ENCODE results near the gene ALX4.

Gene ALX4

DNA sequence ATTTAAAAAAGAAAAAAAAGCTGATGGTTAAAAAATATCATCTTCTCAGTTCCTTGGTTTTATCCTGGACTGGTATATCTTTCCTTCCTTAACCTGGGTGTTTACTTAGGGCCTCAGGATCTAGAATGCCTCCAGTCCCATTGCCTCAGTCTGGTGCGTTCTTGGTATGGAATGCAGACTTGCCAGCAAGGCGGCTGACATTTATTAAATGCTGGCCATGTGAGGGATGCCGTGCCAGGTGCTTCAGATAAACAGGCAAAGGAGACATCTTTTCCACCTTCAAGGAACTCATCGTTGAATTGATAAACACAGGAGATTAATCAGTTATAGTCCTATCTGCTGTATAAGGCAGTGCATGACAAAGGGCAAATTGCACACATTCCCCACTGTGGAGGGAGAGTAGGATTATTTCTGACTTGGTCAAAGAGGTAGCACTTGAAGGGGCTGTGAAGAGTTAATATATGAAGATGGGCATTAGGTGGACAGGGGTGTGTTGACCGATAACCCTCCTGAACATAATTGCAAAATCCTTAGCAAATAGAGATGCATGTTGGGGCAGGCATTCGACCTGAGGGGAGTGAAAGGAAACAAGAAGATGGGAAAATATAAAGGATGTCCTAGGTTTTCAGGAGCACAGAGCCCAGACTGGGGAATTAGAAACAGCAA, 54.4 kb downstream of the ALX4 start:
- Mint-ChIP-seq H3K9me3 (peaks cover 22% of the 10 kb centered on the region), H3K27me3 (no peaks in the 10 kb centered on the region), H3K27ac (no peak overlapping the region), H3K4me3 (no peak overlapping the region), H3K36me3 (ENCODE audit: low read depth) (peaks cover 6% of the 10 kb centered on the region), H3K4me1 (ENCODE audit: low read depth) (no peaks in the 10 kb centered on the region)
- intact Hi-C loops (cut with micrococcal nuclease): no loop called here

DNA sequence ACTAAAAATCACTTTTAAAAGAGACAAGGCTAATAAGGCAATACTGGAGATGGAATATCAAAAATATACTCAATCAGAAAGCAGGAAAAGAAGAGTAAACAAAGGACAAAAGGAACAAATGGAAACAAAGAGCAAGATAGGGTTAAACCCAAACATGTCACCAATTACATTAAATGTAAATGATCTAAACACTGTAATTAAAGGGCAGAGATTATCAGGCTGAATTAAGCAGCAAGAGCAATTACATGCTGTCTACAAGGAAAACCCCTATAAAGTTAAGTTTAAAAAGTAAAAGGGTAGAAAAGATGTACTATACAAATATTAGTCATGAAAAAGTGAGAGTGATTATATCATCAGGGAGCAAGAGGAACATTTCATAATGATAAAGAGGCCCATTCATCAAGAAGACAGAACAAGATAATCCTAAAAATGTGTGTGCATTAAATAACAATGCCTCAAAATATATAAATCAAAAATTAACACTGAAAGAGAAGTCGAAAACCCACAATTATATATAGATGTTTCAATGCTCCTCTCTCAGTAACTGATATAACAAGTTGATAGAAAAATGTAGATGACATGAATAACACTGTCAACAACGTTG, 56.8 kb downstream of the ALX4 start:
- Mint-ChIP-seq H3K4me1 (ENCODE audit: low read depth) (no peaks in the 10 kb centered on the region), H3K27me3 (no peaks in the 10 kb centered on the region), H3K27ac (no peak overlapping the region), H3K9me3 (peaks cover 22% of the 10 kb centered on the region), H3K4me3 (no peak overlapping the region), H3K36me3 (ENCODE audit: low read depth) (peaks cover 14% of the 10 kb centered on the region)
- intact Hi-C loops (cut with micrococcal nuclease): no loop called here

DNA sequence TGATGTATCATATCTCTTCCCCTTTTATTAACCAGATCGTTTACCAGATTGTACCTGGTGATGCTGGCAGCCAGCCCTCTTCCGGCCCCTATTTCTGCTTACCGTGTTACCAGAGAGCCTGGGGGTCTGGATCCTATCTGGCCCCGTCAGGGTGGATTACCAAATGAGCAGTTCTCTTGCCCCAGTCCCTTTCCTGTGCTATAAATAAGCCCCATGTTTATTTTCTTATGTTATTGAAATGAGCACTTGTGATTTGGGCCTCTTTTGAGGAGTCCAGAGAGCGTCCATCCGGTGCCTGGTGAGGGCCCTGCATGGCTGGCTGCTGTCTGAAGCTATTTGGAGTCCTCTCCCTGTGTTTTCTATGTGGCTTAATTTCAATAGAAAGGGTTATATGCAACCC, 59.5 kb downstream of the ALX4 start:
- no peaks in the 10 kb centered on the region for H3K27me3 Mint-ChIP-seq
- no peaks in the 10 kb centered on the region for H3K4me1 Mint-ChIP-seq (ENCODE audit: low read depth)
- peaks cover 22% of the 10 kb centered on the region for H3K9me3 Mint-ChIP-seq
- intact Hi-C loops (cut with micrococcal nuclease): no loop called here
- no peak overlapping the region for H3K4me3 Mint-ChIP-seq
- H3K27ac Mint-ChIP-seq: no peak overlapping the region
- H3K36me3 Mint-ChIP-seq (ENCODE audit: low read depth): peaks cover 14% of the 10 kb centered on the region

DNA sequence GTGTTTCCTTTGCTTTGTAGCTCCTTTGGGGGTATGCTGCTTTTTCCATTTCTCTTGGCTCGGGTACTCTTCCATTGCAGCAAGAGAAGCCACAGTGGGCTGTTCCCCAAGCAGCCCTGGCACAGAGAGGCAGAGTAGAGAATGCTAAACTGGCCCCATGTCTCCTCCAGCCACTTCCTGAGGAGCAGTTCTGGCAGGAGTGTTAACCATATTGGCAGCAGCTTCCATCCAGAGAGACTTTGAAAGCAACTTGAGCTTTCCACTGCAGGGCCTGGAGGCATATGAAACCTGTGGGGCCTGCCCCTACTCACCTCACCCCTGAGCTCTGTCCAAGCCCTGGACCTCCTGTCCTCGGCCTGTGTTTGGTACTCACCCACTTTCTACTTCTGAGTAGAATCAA, 61.8 kb downstream of the ALX4 start:
- H3K9me3 Mint-ChIP-seq: peaks cover 17% of the 10 kb centered on the region
- H3K27ac Mint-ChIP-seq: no peak overlapping the region
- H3K36me3 Mint-ChIP-seq (ENCODE audit: low read depth): peaks cover 27% of the 10 kb centered on the region
- H3K4me1 Mint-ChIP-seq (ENCODE audit: low read depth): no peaks in the 10 kb centered on the region
- H3K27me3 Mint-ChIP-seq: no peaks in the 10 kb centered on the region
- intact Hi-C loops (cut with micrococcal nuclease): no loop called here
- H3K4me3 Mint-ChIP-seq: no peak overlapping the region

DNA sequence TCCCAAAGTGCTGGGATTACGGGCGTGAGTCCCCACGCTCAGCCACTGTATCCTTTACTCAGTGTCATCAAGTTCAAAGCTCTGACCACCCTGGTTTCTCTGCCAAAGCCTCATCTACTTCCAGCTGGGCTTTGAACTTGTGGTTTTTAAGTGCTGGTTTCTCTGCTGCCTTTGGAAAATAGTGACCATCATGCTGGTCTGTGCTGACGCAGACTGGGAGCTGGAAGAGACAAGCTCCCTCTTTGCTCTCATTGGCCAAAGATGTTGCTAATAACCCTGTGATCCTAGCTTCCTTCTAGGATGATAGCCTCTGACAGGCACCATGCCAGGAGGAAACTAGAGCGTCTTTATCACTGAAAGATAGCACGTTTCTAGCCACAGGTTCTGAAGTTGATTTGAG, 62.4 kb downstream of the ALX4 start:
- Mint-ChIP-seq H3K4me1 (ENCODE audit: low read depth) (no peaks in the 10 kb centered on the region), H3K4me3 (no peak overlapping the region), H3K27me3 (no peaks in the 10 kb centered on the region), H3K27ac (no peak overlapping the region), H3K9me3 (peaks cover 11% of the 10 kb centered on the region), H3K36me3 (ENCODE audit: low read depth) (peaks cover 23% of the 10 kb centered on the region)
- intact Hi-C loops (cut with micrococcal nuclease): no loop called here

DNA sequence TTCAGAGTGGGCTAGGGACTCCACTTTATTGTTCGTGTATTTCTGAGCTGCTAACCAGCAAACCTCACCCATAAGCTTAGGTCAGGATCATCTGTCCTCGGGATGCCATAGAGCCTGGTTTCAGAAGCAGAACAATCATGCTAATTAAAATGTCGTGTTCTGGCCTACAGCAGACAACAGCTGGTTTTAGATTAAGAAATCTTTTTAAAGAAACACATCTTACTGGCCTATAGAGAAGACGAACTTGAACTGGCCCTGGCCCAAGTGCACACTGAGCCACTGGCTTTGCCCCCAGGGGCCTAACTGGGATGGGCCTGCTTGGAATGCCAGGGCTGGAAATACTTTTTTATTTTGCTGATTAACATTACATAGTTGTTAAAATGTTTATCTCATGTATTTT, 63.2 kb downstream of the ALX4 start:
- intact Hi-C loops (cut with micrococcal nuclease): no loop called here
- Mint-ChIP-seq H3K9me3 (peaks cover 3% of the 10 kb centered on the region), H3K36me3 (ENCODE audit: low read depth) (peaks cover 31% of the 10 kb centered on the region), H3K27me3 (no peaks in the 10 kb centered on the region), H3K4me3 (no peak overlapping the region), H3K27ac (no peak overlapping the region), H3K4me1 (ENCODE audit: low read depth) (no peaks in the 10 kb centered on the region)

DNA sequence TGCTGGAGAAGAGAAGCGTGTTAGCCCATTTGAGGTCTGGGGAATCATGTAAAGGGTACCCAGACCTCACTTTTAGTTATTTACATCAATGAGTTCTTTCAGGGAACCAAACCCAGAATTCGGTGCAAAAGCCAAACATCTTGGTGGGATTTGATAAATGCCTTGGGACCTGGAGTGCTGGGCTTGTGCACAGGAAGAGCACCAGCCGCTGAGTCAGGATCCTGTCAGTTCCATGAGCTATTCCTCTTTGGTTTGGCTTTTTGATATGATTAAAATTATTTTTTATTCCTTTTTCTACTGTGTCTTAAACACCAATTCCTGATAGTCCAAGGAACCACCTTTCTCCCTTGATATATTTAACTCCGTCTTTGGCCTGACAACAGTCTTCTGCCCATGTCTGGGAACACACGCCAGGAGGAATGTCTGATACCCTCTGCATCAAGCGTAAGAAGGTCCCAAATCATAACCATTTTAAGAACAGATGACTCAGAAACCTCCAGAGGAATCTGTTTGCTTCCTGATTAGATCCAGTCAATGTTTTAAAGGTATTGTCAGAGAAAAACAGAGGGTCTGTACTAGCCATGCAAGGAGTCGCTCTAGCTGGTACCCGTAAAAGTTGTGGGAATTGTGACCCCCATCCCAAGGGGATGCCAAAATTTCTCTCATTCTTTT, 65.2 kb downstream of the ALX4 start:
- Mint-ChIP-seq H3K4me3 (no peak overlapping the region), H3K27ac (no peak overlapping the region), H3K9me3 (no peaks in the 10 kb centered on the region), H3K4me1 (ENCODE audit: low read depth) (no peaks in the 10 kb centered on the region), H3K27me3 (no peaks in the 10 kb centered on the region), H3K36me3 (ENCODE audit: low read depth) (peaks cover 34% of the 10 kb centered on the region)
- intact Hi-C loops (cut with micrococcal nuclease): no loop called here

DNA sequence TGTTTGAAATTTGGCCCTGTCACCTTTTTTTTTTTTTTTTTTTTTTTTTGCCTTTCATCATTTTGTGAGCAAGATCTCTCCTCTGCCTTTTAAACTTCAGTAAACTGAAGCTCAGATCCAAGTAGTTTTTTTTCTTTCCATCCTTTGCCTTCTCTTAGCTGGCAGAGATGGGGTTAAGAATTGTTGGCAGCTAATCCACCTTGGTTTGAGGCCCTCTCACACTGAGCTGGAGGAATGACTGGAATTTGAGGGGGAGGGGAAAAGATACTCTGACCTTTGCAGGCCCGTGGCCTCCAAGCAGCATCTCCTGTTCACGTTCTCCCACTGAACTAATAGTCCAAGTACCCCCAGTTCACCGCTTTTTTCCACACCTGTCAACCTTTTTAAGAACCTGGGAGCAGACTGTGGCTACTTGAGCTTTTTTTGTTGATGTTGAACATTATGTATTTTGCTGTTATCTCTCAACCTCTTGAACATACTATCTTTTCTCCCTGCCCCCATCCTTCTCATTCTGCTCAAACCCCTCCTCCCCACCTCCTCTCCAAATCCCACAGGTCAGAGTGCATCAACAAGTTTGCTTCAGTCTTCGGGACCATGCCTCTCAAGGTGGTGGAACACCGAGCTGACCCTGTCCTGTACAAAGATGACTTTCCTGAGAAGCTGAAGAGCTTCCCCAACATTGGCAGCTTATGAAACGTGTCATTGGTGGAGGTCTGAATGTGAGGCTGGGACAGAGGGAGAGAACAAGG, 66.2 kb downstream of the ALX4 start:
- Mint-ChIP-seq H3K36me3 (ENCODE audit: low read depth) (peaks cover 35% of the 10 kb centered on the region), H3K9me3 (no peaks in the 10 kb centered on the region), H3K27ac (no peak overlapping the region), H3K27me3 (no peaks in the 10 kb centered on the region), H3K4me1 (ENCODE audit: low read depth) (no peaks in the 10 kb centered on the region), H3K4me3 (no peak overlapping the region)
- intact Hi-C loops (cut with micrococcal nuclease): no loop called here

DNA sequence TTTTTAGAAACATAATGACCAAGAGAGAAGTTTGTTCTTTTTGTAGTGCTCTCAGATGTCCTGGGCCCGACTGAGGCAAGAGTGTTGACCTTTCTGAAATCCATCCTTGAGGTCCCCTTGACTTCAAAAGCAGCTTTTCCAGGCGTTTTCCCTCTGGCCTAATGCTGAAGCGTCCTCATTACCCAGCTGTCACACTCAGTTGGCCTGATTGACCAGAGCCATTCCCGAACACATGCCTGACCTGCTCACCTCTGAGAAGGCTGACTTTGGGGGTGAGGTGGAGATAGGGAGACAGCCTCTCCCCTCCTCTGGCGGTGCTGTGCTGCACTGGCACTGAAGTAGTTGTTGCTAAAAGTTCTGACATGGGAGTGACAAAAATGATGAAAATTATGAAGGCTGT, 66.9 kb downstream of the ALX4 start:
- Mint-ChIP-seq H3K4me1 (ENCODE audit: low read depth) (no peaks in the 10 kb centered on the region), H3K9me3 (no peaks in the 10 kb centered on the region), H3K4me3 (no peak overlapping the region), H3K27ac (no peak overlapping the region), H3K36me3 (ENCODE audit: low read depth) (peaks cover 39% of the 10 kb centered on the region), H3K27me3 (no peaks in the 10 kb centered on the region)
- intact Hi-C loops (cut with micrococcal nuclease): no loop called here

DNA sequence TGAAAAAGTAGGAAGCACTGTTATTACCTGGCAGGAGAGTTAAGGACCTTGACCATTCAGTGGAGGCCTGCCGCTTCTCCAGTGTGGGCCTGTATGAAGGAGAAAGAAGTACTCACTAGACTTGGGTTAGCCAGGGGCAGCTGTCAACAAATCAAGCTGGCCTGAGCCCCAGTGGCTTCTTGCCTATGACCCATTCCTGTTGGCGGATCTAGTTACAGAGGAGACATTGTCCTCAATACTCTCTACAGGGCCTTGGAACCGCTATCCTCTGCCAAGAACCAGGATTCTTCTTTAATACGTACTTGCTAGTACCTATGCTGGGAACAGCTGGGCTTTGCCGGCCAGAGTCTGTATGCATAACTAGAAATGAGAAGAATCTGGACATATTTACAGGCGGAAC, 68.1 kb downstream of the ALX4 start:
- intact Hi-C loops (cut with micrococcal nuclease): no loop called here
- Mint-ChIP-seq H3K27me3 (no peaks in the 10 kb centered on the region), H3K4me1 (ENCODE audit: low read depth) (no peaks in the 10 kb centered on the region), H3K27ac (no peak overlapping the region), H3K9me3 (no peaks in the 10 kb centered on the region), H3K4me3 (no peak overlapping the region), H3K36me3 (ENCODE audit: low read depth) (peaks cover 48% of the 10 kb centered on the region)

DNA sequence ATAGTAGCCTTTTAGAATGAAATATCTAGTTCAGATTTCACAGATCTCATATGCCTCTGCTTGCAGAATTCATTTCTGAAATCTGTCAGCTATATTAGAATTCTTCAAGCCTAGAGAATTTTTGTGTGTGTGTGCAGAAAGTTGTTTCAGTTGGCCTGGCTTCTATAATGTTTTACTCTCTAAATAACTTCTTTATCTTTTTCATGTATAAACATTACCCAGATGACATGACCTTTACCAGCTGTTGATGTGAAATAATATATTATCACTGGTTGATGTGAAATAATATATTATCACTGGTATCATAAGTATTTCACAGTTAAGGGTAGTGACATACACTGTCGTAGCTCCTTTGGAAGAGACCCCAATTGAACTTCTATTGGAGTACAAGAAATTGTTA, 72.8 kb downstream of the ALX4 start:
- H3K36me3 Mint-ChIP-seq (ENCODE audit: low read depth): peaks cover 47% of the 10 kb centered on the region
- no peaks in the 10 kb centered on the region for H3K27me3 Mint-ChIP-seq
- no peak overlapping the region for H3K4me3 Mint-ChIP-seq
- no peaks in the 10 kb centered on the region for H3K9me3 Mint-ChIP-seq
- H3K27ac Mint-ChIP-seq: no peak overlapping the region
- intact Hi-C loops (cut with micrococcal nuclease): no loop called here
- no peaks in the 10 kb centered on the region for H3K4me1 Mint-ChIP-seq (ENCODE audit: low read depth)

DNA sequence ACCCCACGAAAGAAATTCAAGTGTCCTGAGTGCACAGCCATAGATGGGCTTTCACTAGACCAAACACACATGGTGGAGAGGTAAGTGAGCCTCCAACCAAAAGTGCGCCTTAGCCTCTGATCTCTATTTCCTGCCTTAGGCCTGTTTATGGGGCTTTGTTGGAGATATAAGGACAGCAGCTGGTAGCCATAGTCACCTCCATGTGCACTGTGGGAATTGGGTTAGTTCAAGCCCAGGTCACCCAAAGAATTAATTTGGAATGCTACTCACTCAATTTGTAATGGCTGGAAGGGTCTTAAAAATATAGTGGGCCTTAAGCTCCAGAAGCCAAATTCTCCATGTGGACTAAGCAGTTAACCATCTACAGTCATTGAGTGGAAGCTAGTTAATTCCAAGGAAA, 73.6 kb downstream of the ALX4 start:
- Mint-ChIP-seq H3K9me3 (no peaks in the 10 kb centered on the region), H3K27ac (no peak overlapping the region), H3K27me3 (no peaks in the 10 kb centered on the region), H3K4me1 (ENCODE audit: low read depth) (no peaks in the 10 kb centered on the region), H3K36me3 (ENCODE audit: low read depth) (peaks cover 42% of the 10 kb centered on the region), H3K4me3 (no peak overlapping the region)
- intact Hi-C loops (cut with micrococcal nuclease): no loop called here

DNA sequence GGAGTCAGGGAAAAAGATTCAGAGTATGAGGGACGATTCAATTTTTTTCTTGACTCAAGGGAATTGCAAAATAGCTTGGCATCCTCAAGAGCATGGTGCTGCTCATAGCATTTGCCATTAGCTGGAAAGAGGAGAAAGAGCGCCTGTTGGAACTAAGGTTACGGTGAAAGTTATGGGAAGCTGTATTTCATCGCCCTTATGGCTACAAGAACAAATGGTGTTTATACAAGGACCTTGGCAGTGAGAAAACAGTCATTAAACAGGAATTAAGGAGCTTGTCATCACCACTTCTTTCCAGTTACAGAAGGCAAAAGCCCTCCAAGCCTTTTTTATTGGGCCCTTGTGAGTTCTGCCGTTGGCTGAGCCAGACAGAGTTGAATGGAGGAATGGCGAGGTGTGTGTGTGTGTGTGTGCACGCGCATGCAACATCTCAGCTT, 74.2 kb downstream of the ALX4 start:
- H3K9me3 Mint-ChIP-seq: no peaks in the 10 kb centered on the region
- intact Hi-C loops (cut with micrococcal nuclease): no loop called here
- peaks cover 42% of the 10 kb centered on the region for H3K36me3 Mint-ChIP-seq (ENCODE audit: low read depth)

DNA sequence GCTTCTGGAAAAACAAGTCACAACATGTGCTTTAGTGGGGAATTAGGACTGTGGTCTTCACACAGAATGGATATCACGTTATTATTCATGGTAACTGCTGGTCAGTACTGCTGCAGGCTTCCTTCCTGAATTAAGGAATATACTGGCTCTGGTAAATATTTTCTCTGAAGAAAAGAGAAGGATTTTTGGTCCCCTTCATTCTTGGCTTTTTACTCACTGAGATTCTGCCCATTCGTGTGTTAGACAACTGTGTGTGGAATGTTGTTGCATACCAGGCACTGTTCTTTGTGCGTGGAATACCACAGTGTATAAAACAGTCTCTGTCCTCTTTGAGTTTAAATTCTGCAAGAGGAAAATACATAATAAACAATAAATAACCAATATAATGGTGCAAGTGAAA, 80.3 kb downstream of the ALX4 start:
- Mint-ChIP-seq H3K27ac (no peak overlapping the region), H3K4me1 (ENCODE audit: low read depth) (no peaks in the 10 kb centered on the region), H3K9me3 (no peaks in the 10 kb centered on the region), H3K4me3 (no peak overlapping the region), H3K27me3 (no peaks in the 10 kb centered on the region), H3K36me3 (ENCODE audit: low read depth) (peaks cover 5% of the 10 kb centered on the region)
- intact Hi-C loops (cut with micrococcal nuclease): no loop called here

More for the DNA sequence above, 74.2 kb downstream of the ALX4 start:
- H3K27me3 Mint-ChIP-seq: no peaks in the 10 kb centered on the region
- no peak overlapping the region for H3K27ac Mint-ChIP-seq
- no peak overlapping the region for H3K4me3 Mint-ChIP-seq
- no peaks in the 10 kb centered on the region for H3K4me1 Mint-ChIP-seq (ENCODE audit: low read depth)

All from dendritic cell treated with granulocyte-macrophage colony-stimulating factor and Interleukin-4, amounts not matched to agents 40 ng/mL and 50 ng/mL, for 4 days (primary cell).